Measurements from ENCODE around the gene LIMS1.

LIMS1 gene

DNA sequence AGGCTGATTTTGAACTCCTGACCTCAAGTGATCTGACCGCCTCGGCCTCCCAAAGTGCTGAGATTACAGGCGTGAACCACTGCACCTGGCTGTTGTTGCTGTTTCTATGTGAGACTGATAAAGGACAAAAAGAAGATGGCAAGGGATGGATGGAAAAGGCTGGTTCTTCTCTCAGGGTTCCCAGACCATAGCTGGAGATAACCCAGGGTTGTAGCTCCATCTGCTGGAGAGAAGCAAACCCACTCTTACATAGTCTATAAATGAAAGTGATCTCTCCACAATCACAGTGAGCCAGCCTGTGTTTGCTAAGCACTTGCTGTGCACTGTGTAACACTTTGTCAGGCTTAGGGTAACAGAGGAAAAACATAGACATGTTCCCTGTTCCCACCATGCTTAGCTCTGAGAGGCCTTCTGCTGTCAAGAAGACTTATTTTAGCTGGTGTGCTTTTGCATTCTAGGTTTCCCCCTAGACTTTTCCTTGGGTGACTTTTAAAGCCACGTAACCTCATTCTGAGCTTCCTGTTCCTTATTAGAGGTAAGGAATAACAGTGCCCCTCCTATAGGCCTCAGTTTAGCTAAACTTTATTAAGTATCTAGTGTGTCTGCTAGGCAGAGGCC is 49.7 kb downstream of the LIMS1 start:
- no peaks in the 10 kb centered on the region for H3K27me3 ChIP-seq (ENCODE audit: control insufficient read depth in 5 of 5, insufficient read depth in 4 of 5, low read length in 5 of 5)
- no peaks in the 10 kb centered on the region for H3K36me3 ChIP-seq (ENCODE audit: control insufficient read depth in 5 of 5, insufficient read depth in 5 of 5, low read length in 5 of 5)
- H3K9ac ChIP-seq (ENCODE audit: low read length in 5 of 5), result peak overlapping the region in 1 of 5 donors; percentile 55
- no peak overlapping the region for H3K27ac ChIP-seq (ENCODE audit: low read depth, low read length)
- no peak overlapping the region for H3K4me3 ChIP-seq (ENCODE audit: low read depth in 1 of 5, low read length in 5 of 5)
- H3K4me1 ChIP-seq (ENCODE audit: control insufficient read depth in 5 of 5, insufficient read depth in 5 of 5, low read length in 5 of 5), result peaks cover 12 to 58% (median 52%) of the 10 kb centered on the region in 5 donors
- H3K9me3 ChIP-seq (ENCODE audit: control insufficient read depth in 5 of 5, low read length in 5 of 5), result no peaks in the 10 kb centered on the region

DNA sequence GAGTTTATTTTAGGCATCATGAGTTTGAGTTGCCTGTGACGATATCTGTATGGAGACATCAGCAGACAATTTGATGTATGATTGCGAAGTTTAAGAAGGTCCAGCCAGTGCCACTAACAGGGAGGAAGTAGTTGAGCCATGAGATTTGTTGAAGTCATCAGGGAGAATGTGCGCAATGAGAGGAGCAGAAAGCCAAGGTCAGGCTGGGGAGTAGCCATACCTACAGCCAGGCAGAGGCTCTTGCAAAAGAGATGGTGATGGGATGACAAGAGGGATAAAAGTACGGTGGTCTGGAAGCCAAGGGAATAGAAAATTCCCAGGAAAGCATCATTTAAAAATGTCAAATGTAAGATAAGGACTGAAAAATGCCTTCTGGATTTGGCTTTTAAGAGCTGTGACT is 51.2 kb downstream of the LIMS1 start:
- Histone ChIP-seq H3K4me3 (ENCODE audit: low read depth in 1 of 5, low read length in 5 of 5) (no peak overlapping the region), H3K9me3 (ENCODE audit: control insufficient read depth in 5 of 5, low read length in 5 of 5) (no peaks in the 10 kb centered on the region), H3K9ac (ENCODE audit: low read length in 5 of 5) (no peak overlapping the region), H3K27me3 (ENCODE audit: control insufficient read depth in 5 of 5, insufficient read depth in 4 of 5, low read length in 5 of 5) (no peaks in the 10 kb centered on the region), H3K4me1 (ENCODE audit: control insufficient read depth in 5 of 5, insufficient read depth in 5 of 5, low read length in 5 of 5) (peaks cover 9 to 51% (median 43%) of the 10 kb centered on the region in 5 donors), H3K27ac (ENCODE audit: low read depth, low read length) (peak overlapping the region; percentile 75), H3K36me3 (ENCODE audit: control insufficient read depth in 5 of 5, insufficient read depth in 5 of 5, low read length in 5 of 5) (no peaks in the 10 kb centered on the region)

DNA sequence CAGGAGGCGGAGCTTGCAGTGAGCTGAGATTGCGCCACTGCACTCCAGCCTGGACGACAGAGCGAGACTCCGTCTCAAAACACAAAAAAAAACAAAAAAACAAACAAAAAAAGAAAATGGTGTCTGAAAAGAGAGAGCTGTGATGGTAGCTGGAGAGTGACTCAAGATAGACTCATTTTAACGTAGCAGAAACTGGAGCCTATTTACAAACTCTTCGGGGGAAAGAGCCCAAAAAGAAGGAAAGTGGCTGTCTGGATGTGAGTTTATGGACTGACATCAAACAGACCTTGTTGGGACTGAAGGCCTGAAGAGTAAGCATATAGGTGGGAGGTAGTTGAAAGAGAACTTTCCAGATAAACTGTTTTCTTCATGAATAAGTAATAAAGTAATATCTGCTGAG is 51.8 kb downstream of the LIMS1 start:
- no peaks in the 10 kb centered on the region for H3K27me3 ChIP-seq (ENCODE audit: control insufficient read depth in 5 of 5, insufficient read depth in 4 of 5, low read length in 5 of 5)
- peaks cover 9 to 51% (median 38%) of the 10 kb centered on the region in 5 donors for H3K4me1 ChIP-seq (ENCODE audit: control insufficient read depth in 5 of 5, insufficient read depth in 5 of 5, low read length in 5 of 5)
- no peak overlapping the region for H3K9ac ChIP-seq (ENCODE audit: low read length in 5 of 5)
- H3K4me3 ChIP-seq (ENCODE audit: low read depth in 1 of 5, low read length in 5 of 5), result no peak overlapping the region
- H3K27ac ChIP-seq (ENCODE audit: low read depth, low read length), result peak overlapping the region; percentile 75
- H3K9me3 ChIP-seq (ENCODE audit: control insufficient read depth in 5 of 5, low read length in 5 of 5), result no peaks in the 10 kb centered on the region
- H3K36me3 ChIP-seq (ENCODE audit: control insufficient read depth in 5 of 5, insufficient read depth in 5 of 5, low read length in 5 of 5), result no peaks in the 10 kb centered on the region

DNA sequence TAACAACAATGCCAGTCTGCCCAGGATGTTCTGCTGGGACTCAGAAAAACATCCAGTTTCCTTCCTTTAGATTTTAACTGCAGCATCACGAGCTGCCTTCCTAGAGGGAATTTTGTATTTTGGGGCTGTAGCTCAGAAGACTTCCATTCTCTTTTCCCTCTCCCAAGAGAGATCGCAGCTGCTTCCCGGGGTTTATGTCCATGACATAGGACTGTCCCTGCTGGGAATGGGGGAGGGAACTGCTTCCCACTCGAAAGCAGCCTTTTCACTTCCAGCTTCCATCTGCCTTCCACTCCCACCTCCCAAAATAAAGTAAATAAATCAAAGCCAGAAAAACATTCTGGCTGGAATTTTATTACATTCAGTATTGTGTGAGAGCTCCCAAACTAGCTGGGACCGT is 52.4 kb downstream of the LIMS1 start:
- H3K27ac ChIP-seq (ENCODE audit: low read depth, low read length), result peak overlapping the region; percentile 75
- H3K4me3 ChIP-seq (ENCODE audit: low read depth in 1 of 5, low read length in 5 of 5), result no peak overlapping the region
- H3K27me3 ChIP-seq (ENCODE audit: control insufficient read depth in 5 of 5, insufficient read depth in 4 of 5, low read length in 5 of 5), result no peaks in the 10 kb centered on the region
- H3K9ac ChIP-seq (ENCODE audit: low read length in 5 of 5), result peak overlapping the region in 2 of 5 donors; percentile 19 to 40
- no peaks in the 10 kb centered on the region for H3K9me3 ChIP-seq (ENCODE audit: control insufficient read depth in 5 of 5, low read length in 5 of 5)
- no peaks in the 10 kb centered on the region for H3K36me3 ChIP-seq (ENCODE audit: control insufficient read depth in 5 of 5, insufficient read depth in 5 of 5, low read length in 5 of 5)
- H3K4me1 ChIP-seq (ENCODE audit: control insufficient read depth in 5 of 5, insufficient read depth in 5 of 5, low read length in 5 of 5), result peaks cover 9 to 48% (median 38%) of the 10 kb centered on the region in 5 donors

DNA sequence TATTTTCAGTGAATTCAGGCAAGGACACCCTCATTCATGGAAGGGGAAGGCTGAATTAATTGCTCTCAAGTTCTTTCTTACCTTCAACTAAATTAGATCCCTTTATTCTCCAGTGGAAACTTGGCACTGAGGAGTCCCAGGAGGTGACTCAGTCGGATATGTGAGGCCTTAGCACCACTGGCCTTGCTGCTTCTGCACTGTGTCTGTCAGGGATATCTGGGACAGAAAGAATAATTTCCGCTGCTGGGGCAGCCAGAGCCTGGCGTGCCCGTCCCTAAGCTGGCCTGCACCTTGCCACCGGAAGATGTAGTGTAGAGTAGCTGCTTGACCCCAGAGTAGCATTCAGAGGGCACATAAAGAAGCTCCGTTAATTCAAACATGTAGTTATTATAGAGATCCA is 53.4 kb downstream of the LIMS1 start:
- no peaks in the 10 kb centered on the region for H3K9me3 ChIP-seq (ENCODE audit: control insufficient read depth in 5 of 5, low read length in 5 of 5)
- H3K4me1 ChIP-seq (ENCODE audit: control insufficient read depth in 5 of 5, insufficient read depth in 5 of 5, low read length in 5 of 5), result peaks cover 9 to 48% (median 38%) of the 10 kb centered on the region in 5 donors
- H3K4me3 ChIP-seq (ENCODE audit: low read depth in 1 of 5, low read length in 5 of 5), result no peak overlapping the region
- H3K27ac ChIP-seq (ENCODE audit: low read depth, low read length), result peak overlapping the region; percentile 75
- H3K36me3 ChIP-seq (ENCODE audit: control insufficient read depth in 5 of 5, insufficient read depth in 5 of 5, low read length in 5 of 5), result no peaks in the 10 kb centered on the region
- H3K9ac ChIP-seq (ENCODE audit: low read length in 5 of 5), result peak overlapping the region in 2 of 5 donors; percentile 2 to 40
- H3K27me3 ChIP-seq (ENCODE audit: control insufficient read depth in 5 of 5, insufficient read depth in 4 of 5, low read length in 5 of 5), result no peaks in the 10 kb centered on the region

DNA sequence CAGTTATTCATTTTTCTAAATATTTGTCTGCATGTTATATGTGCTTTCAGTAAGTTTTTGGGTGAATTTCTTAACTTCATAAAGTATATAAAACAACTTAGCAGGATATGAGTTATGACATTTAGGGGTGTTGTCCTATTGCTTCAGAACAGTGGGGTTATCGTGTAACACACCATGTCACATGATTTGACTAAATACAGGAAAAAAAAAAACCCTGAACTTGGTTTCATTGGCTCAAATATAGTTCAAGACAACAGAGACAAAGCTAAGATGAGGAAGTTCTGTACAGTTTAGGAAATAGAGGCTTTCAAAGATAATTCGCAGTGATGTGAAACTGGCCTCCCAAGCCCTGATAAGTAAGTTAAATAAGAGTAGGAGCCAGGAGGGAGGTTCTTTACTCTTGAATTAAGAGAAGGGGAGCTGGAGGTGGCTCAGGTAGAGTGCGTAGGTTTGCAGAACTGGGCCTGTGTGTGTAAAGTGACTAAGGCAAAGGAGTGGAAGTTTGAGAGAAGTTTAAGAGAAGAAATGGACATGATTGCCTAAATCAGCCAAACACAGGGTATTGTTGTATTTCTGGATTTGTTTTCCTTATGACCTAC is 53.9 kb downstream of the LIMS1 start:
- H3K9me3 ChIP-seq (ENCODE audit: control insufficient read depth in 5 of 5, low read length in 5 of 5), result no peaks in the 10 kb centered on the region
- H3K4me1 ChIP-seq (ENCODE audit: control insufficient read depth in 5 of 5, insufficient read depth in 5 of 5, low read length in 5 of 5), result peaks cover 9 to 50% (median 42%) of the 10 kb centered on the region in 5 donors
- no peaks in the 10 kb centered on the region for H3K36me3 ChIP-seq (ENCODE audit: control insufficient read depth in 5 of 5, insufficient read depth in 5 of 5, low read length in 5 of 5)
- peak overlapping the region in 4 of 5 donors; percentile 11 to 46 (median 28) for H3K9ac ChIP-seq (ENCODE audit: low read length in 5 of 5)
- peak overlapping the region; percentile 75 for H3K27ac ChIP-seq (ENCODE audit: low read depth, low read length)
- H3K27me3 ChIP-seq (ENCODE audit: control insufficient read depth in 5 of 5, insufficient read depth in 4 of 5, low read length in 5 of 5), result no peaks in the 10 kb centered on the region
- H3K4me3 ChIP-seq (ENCODE audit: low read depth in 1 of 5, low read length in 5 of 5), result peak overlapping the region in 1 of 5 donors; percentile 0

DNA sequence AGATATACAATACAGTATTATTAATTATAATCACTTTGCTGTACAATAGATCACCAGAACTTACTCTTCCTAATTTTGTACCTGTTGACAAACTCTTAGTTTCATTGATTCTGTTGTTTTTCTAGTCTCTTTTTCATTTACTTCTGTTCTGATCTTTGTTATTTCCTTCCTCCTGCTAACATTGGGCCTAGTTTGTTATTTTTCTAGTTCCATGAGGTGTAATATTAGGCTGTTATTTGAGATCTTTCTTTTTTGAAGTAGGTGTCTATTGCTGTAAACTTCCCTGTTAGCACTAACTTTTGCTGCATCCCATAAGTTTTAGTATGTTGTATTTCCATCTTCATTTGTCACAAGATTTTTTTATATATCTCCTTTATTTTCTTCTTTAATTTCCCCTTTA is 55.1 kb downstream of the LIMS1 start:
- Histone ChIP-seq H3K9ac (ENCODE audit: low read length in 5 of 5) (peak overlapping the region in 2 of 5 donors; percentile 19 to 36), H3K4me1 (ENCODE audit: control insufficient read depth in 5 of 5, insufficient read depth in 5 of 5, low read length in 5 of 5) (peaks cover 5 to 57% (median 47%) of the 10 kb centered on the region in 5 donors), H3K4me3 (ENCODE audit: low read depth in 1 of 5, low read length in 5 of 5) (no peak overlapping the region), H3K36me3 (ENCODE audit: control insufficient read depth in 5 of 5, insufficient read depth in 5 of 5, low read length in 5 of 5) (no peaks in the 10 kb centered on the region), H3K27me3 (ENCODE audit: control insufficient read depth in 5 of 5, insufficient read depth in 4 of 5, low read length in 5 of 5) (no peaks in the 10 kb centered on the region), H3K27ac (ENCODE audit: low read depth, low read length) (peak overlapping the region; percentile 11), H3K9me3 (ENCODE audit: control insufficient read depth in 5 of 5, low read length in 5 of 5) (no peaks in the 10 kb centered on the region)

DNA sequence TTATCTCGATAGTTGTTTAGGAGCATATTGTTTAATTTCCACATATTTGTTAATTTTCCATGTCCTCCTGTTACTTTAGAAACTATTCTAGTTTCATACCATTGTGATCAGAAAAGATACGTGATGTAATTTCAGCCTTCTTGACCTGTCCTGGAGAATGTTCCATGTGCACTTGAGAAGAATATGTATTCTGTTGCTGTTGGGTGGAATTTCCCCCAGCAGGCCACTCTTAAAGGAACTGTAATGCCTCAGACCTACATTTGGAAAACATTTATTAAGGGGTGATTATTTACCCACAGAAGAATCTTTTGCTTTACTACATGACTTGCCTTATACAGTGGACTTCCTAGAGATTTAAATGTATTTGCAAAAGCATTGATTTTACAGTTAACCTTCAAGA is 55.5 kb downstream of the LIMS1 start:
- Histone ChIP-seq H3K4me3 (ENCODE audit: low read depth in 1 of 5, low read length in 5 of 5) (no peak overlapping the region), H3K4me1 (ENCODE audit: control insufficient read depth in 5 of 5, insufficient read depth in 5 of 5, low read length in 5 of 5) (peaks cover 5 to 59% (median 48%) of the 10 kb centered on the region in 5 donors), H3K9me3 (ENCODE audit: control insufficient read depth in 5 of 5, low read length in 5 of 5) (no peaks in the 10 kb centered on the region), H3K9ac (ENCODE audit: low read length in 5 of 5) (no peak overlapping the region), H3K27ac (ENCODE audit: low read depth, low read length) (peak overlapping the region; percentile 11), H3K36me3 (ENCODE audit: control insufficient read depth in 5 of 5, insufficient read depth in 5 of 5, low read length in 5 of 5) (no peaks in the 10 kb centered on the region), H3K27me3 (ENCODE audit: control insufficient read depth in 5 of 5, insufficient read depth in 4 of 5, low read length in 5 of 5) (no peaks in the 10 kb centered on the region)

DNA sequence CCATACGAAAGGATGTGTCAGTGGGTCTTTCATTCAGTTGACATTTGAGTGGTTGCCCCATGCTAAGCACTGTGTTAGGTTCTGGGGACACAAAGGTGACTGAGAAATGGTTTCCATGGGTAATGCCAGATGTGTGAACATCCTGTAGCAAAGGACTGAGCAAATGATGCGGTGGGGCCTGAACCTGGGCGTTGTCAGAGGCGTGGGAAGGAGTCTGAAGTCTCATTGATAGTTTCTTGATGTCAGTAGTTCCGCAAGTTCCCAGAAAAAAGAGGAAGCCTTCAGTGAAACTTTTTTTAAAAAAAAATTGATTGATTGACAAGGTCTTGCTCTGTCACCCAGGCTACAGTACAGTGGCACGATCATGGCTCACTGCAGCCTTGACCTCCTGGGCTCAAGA is 56.9 kb downstream of the LIMS1 start:
- no peaks in the 10 kb centered on the region for H3K9me3 ChIP-seq (ENCODE audit: control insufficient read depth in 5 of 5, low read length in 5 of 5)
- H3K4me3 ChIP-seq (ENCODE audit: low read depth in 1 of 5, low read length in 5 of 5), result no peak overlapping the region
- H3K36me3 ChIP-seq (ENCODE audit: control insufficient read depth in 5 of 5, insufficient read depth in 5 of 5, low read length in 5 of 5), result no peaks in the 10 kb centered on the region
- peak overlapping the region; percentile 32 for H3K27ac ChIP-seq (ENCODE audit: low read depth, low read length)
- H3K27me3 ChIP-seq (ENCODE audit: control insufficient read depth in 5 of 5, insufficient read depth in 4 of 5, low read length in 5 of 5), result no peaks in the 10 kb centered on the region
- no peak overlapping the region for H3K9ac ChIP-seq (ENCODE audit: low read length in 5 of 5)
- peaks cover 7 to 60% (median 57%) of the 10 kb centered on the region in 5 donors for H3K4me1 ChIP-seq (ENCODE audit: control insufficient read depth in 5 of 5, insufficient read depth in 5 of 5, low read length in 5 of 5)

DNA sequence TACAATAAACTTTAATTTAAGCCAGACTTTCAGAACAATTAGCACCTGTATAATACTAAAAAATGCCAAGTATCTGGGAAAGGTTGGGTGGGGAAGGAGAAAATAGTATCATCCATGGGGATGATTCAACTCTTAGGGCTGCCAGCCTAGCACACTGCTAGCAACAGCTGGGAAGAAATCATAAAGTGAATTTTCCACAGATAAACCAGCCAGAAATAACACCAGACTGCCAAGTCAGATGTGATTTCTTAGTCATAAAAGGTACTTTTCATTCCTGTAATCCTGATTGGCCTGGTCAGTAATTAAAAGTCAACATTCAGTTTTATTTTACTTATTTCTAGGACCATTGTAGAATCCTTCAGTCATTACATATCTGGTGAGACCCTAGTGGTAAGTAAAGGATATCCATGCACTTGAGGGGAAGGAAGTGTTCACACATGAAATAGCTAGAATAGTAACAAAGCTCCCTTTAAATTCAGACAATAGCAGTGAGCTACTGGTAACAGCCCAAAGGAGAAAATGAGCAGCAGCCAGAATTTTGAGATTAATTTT is 59.4 kb downstream of the LIMS1 start:
- Histone ChIP-seq H3K9me3 (ENCODE audit: control insufficient read depth in 5 of 5, low read length in 5 of 5) (no peaks in the 10 kb centered on the region), H3K27ac (ENCODE audit: low read depth, low read length) (peak overlapping the region; percentile 69), H3K36me3 (ENCODE audit: control insufficient read depth in 5 of 5, insufficient read depth in 5 of 5, low read length in 5 of 5) (no peaks in the 10 kb centered on the region), H3K4me1 (ENCODE audit: control insufficient read depth in 5 of 5, insufficient read depth in 5 of 5, low read length in 5 of 5) (peaks cover 3 to 42% (median 35%) of the 10 kb centered on the region in 5 donors), H3K9ac (ENCODE audit: low read length in 5 of 5) (no peak overlapping the region), H3K27me3 (ENCODE audit: control insufficient read depth in 5 of 5, insufficient read depth in 4 of 5, low read length in 5 of 5) (no peaks in the 10 kb centered on the region), H3K4me3 (ENCODE audit: low read depth in 1 of 5, low read length in 5 of 5) (no peak overlapping the region)

All from subcutaneous abdominal adipose tissue (tissue), 5 donors.